KMS-11 (cell line): ENCODE results near the gene SMARCC1.
A peak's percentile ranks its signal among the peaks of the same experiment; 100 is the strongest.
"Not testable (repeated sequence)": the region's sequence is repeated elsewhere in the genome, so short reads cannot be mapped to it uniquely, and the experiment has no call there.

Experiments
- H2AFZ ChIP-seq: fragments of 200-600 bp; sonication (generic); 2 replicates; pipeline ENCODE4 v1.6.1; 2016; ENCODE audit warnings: antibody characterized with exemption, mixed run types, low read depth
- H3K27ac ChIP-seq: fragments of 200-600 bp; sonication (generic); 2 replicates; pipeline ENCODE4 v1.6.1; 2016; ENCODE audit warnings: mild to moderate bottlenecking, mixed run types
- H3K27me3 ChIP-seq: fragments of 200-600 bp; sonication (generic); 2 replicates; pipeline ENCODE4 v1.6.1; 2017; ENCODE audit warnings: mild to moderate bottlenecking, low read depth, mixed run types, moderate library complexity; ENCODE audit not compliant: insufficient read depth
- H3K36me3 ChIP-seq: fragments of 200-600 bp; sonication (generic); 2 replicates; pipeline ENCODE4 v1.6.1; 2017; ENCODE audit warnings: mild to moderate bottlenecking, mixed run types; ENCODE audit not compliant: insufficient read depth
- H3K4me1 ChIP-seq: fragments of 200-600 bp; sonication (generic); 2 replicates; pipeline ENCODE4 v1.6.1; 2016; ENCODE audit warnings: mild to moderate bottlenecking, low read depth, mixed run types; ENCODE audit not compliant: poor library complexity, severe bottlenecking
- H3K4me2 ChIP-seq: fragments of 200-600 bp; sonication (generic); 2 replicates; pipeline ENCODE4 v1.7.0; 2016; ENCODE audit warnings: mild to moderate bottlenecking, mixed run types
- H3K4me3 ChIP-seq: fragments of 200-600 bp; sonication (generic); IDR thresholded peaks from 2 replicates; pipeline ENCODE4 v1.6.1; 2017; ENCODE audit warnings: low read depth, low read length, mixed read lengths; ENCODE audit not compliant: insufficient read depth
- H3K79me2 ChIP-seq: fragments of 200-600 bp; sonication (generic); 2 replicates; pipeline ENCODE4 v1.6.1; 2016; ENCODE audit warnings: low read depth, mixed run types; ENCODE audit not compliant: insufficient read depth
- H3K9ac ChIP-seq: fragments of 200-600 bp; sonication (generic); 2 replicates; pipeline ENCODE4 v1.6.1; 2016; ENCODE audit warnings: mild to moderate bottlenecking, mixed run types
- H4K20me1 ChIP-seq: fragments of 200-600 bp; sonication (generic); 2 replicates; pipeline ENCODE4 v1.6.1; 2016; ENCODE audit warnings: mild to moderate bottlenecking, mixed run types; ENCODE audit not compliant: insufficient read depth
- TF ChIP-seq, protein P1 (sequence below): fragments of 200-600 bp; sonication (generic); conservative IDR thresholded peaks from 2 replicates; pipeline ENCODE4 v1.6.1; 2017; ENCODE audit warnings: low read depth, mild to moderate bottlenecking, antibody characterized with exemption, low read length, moderate library complexity, mixed read lengths

SMARCC1 gene

DNA sequence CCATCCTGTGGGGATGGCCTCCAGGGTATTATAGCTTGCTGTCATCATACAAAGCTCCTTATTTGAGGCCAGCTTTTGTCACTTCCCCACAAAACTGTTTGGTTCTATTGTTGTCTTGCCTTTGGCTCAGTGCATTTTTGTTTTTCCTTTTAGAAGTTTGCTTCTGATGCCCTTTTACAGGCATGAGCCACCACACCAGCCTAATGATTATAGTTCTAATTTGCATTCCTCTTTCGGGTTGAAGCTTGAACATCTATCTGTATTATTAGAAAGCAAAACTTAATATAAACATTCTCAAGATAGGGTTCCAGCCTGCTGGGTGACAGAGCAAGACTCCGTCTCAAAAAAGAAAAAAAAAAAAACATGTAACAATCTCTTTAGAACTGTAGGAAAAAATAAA lies 39.8 kb downstream of the SMARCC1 start:
- Histone ChIP-seq H3K27ac (no peak overlapping the region), H2AFZ (no peak overlapping the region), H4K20me1 (no peaks in the 10 kb centered on the region), H3K4me1 (no peaks in the 10 kb centered on the region), H3K36me3 (0 out of 2 replicates have a peak, but pooled peaks cover 3% of the 10 kb centered on the region), H3K4me2 (no peak overlapping the region), H3K27me3 (no peaks in the 10 kb centered on the region), H3K79me2 (0 out of 2 replicates have a peak, but pooled peaks cover 14% of the 10 kb centered on the region), H3K9ac (no peak overlapping the region), H3K4me3 (no peak overlapping the region)
- TF ChIP-seq, protein P1, sequence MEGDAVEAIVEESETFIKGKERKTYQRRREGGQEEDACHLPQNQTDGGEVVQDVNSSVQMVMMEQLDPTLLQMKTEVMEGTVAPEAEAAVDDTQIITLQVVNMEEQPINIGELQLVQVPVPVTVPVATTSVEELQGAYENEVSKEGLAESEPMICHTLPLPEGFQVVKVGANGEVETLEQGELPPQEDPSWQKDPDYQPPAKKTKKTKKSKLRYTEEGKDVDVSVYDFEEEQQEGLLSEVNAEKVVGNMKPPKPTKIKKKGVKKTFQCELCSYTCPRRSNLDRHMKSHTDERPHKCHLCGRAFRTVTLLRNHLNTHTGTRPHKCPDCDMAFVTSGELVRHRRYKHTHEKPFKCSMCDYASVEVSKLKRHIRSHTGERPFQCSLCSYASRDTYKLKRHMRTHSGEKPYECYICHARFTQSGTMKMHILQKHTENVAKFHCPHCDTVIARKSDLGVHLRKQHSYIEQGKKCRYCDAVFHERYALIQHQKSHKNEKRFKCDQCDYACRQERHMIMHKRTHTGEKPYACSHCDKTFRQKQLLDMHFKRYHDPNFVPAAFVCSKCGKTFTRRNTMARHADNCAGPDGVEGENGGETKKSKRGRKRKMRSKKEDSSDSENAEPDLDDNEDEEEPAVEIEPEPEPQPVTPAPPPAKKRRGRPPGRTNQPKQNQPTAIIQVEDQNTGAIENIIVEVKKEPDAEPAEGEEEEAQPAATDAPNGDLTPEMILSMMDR: no peak

DNA sequence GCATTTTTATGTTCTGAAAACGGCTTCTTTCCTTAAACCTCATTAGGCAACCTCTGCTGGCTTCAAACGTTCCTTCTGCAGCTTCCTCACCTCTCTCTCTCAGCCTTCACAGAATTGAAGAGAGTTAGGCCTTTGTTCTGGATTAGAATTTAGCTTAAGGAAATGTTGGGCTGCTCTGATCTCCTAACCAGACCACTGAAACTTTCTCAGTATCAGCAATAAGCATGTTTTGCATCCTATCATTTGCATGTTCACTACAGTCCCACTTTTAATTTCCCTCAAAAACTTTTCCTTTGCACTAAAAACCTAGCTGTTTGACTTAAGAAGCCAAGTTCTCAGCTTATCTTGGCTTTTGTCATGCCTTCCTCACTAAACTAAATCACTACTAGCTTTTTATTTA lies 49.5 kb downstream of the SMARCC1 start:
- Histone ChIP-seq H3K79me2 (no peaks in the 10 kb centered on the region), H3K4me3 (no peak overlapping the region), H3K36me3 (0 out of 2 replicates have a peak, but pooled peaks cover 8% of the 10 kb centered on the region), H3K4me1 (peaks cover 16% of the 10 kb centered on the region), H3K9ac (no peak overlapping the region), H3K27ac (peak overlapping the region; percentile 16; the same call in 1 of the 2 replicates), H3K4me2 (peak overlapping the region; percentile 36; the same call in 1 of the 2 replicates), H3K27me3 (no peaks in the 10 kb centered on the region), H2AFZ (no peak overlapping the region), H4K20me1 (no peaks in the 10 kb centered on the region)
- TF ChIP-seq, protein P1: no peak

GRCh38 chr3:47731061-47731460 lies 50.6 kb downstream of the SMARCC1 start:
- TF ChIP-seq, protein P1: no peak
- Histone ChIP-seq H4K20me1 (no peaks in the 10 kb centered on the region), H3K4me3 (no peak overlapping the region), H3K9ac (no peak overlapping the region), H3K36me3 (0 out of 2 replicates have a peak, but pooled peaks cover 7% of the 10 kb centered on the region), H3K79me2 (no peaks in the 10 kb centered on the region), H3K27me3 (no peaks in the 10 kb centered on the region), H2AFZ (no peak overlapping the region), H3K4me1 (peaks cover 16% of the 10 kb centered on the region), H3K4me2 (no peak overlapping the region), H3K27ac (no peak overlapping the region)

- no peaks in the 10 kb centered on the region for H3K79me2 ChIP-seq
- no peaks in the 10 kb centered on the region for H3K4me1 ChIP-seq
- H3K4me2 ChIP-seq: no peak overlapping the region
- H3K9ac ChIP-seq: no peak overlapping the region
- H3K27ac ChIP-seq: no peak overlapping the region
- no peaks in the 10 kb centered on the region for H3K36me3 ChIP-seq
- H3K27me3 ChIP-seq: no peaks in the 10 kb centered on the region
- H3K4me3 ChIP-seq: no peak overlapping the region
- H2AFZ ChIP-seq: no peak overlapping the region
- H4K20me1 ChIP-seq: no peaks in the 10 kb centered on the region
- TF ChIP-seq, protein P1: no peak
Observed at GRCh38 chr3:47722859-47723258, 58.8 kb downstream of the SMARCC1 start.

DNA sequence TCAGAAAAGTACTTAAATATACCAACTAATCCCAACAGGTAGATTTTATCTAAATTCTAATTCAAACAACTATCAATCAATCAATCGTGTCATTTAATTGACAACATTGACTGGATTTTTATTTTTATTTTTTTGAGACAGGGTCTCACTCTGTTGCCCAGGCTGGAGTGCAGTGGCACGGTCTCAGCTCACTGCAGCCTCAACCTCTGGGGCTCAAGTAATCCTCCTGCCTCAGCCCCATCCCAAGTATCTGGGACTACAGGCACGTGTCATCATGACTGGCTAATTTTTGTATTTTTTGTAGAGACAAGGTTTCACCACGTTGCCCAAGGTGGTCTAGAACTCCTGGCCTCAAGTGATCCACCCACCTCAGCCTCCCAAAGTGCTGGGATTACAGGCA lies 64.2 kb downstream of the SMARCC1 start:
- H3K4me2 ChIP-seq, H3K36me3 ChIP-seq, H3K27me3 ChIP-seq, H3K79me2 ChIP-seq, H3K27ac ChIP-seq, H3K4me1 ChIP-seq, H4K20me1 ChIP-seq, H2AFZ ChIP-seq, H3K4me3 ChIP-seq, H3K9ac ChIP-seq: not testable (repeated sequence)
